ENCODE results near the gene SMIM1.

The SMIM1 gene

GRCh38 chr1:3790500-3790923 is 18.0 kb downstream of the SMIM1 start:
- no peak overlapping the region for H2AFZ ChIP-seq (ENCODE audit: low read depth, low read length)
- H3K9me3 ChIP-seq (ENCODE audit: insufficient read depth, low read length), result no peaks in the 10 kb centered on the region
- no peak overlapping the region for H3K9ac ChIP-seq (ENCODE audit: low read length)
- peaks cover 14% of the 10 kb centered on the region for H3K4me1 ChIP-seq (ENCODE audit: low read length)
- H3K36me3 ChIP-seq (replicated peaks; ENCODE audit: low read depth, low read length), result peaks cover 7% of the 10 kb centered on the region
- H3K79me2 ChIP-seq (ENCODE audit: low read length), result peaks cover 55% of the 10 kb centered on the region
- no peak overlapping the region for H3K4me3 ChIP-seq (ENCODE audit: low read length)
- H4K20me1 ChIP-seq (ENCODE audit: insufficient read depth, low read length), result peaks cover 13% of the 10 kb centered on the region; the same call in 1 of the 2 replicates
- TF ChIP-seq CTCF (IDR thresholded peaks at IDR 0.05; ENCODE audit: low read depth, low read length) (no peak), EZH2phosphoT487 (IDR thresholded peaks at IDR 0.05; ENCODE audit: low read depth) (no peak)
- no peaks in the 10 kb centered on the region for H3K27me3 ChIP-seq (ENCODE audit: low read depth, low read length)
- H3K27ac ChIP-seq (ENCODE audit: low read length), result no peak overlapping the region
- no peak overlapping the region for H3K4me2 ChIP-seq (ENCODE audit: low read length)

GRCh38 chr1:3790952-3791351 is 18.4 kb downstream of the SMIM1 start:
- Histone ChIP-seq H3K27ac (ENCODE audit: low read length) (no peak overlapping the region), H3K27me3 (ENCODE audit: low read depth, low read length) (no peaks in the 10 kb centered on the region), H4K20me1 (ENCODE audit: insufficient read depth, low read length) (peaks cover 13% of the 10 kb centered on the region; the same call in 1 of the 2 replicates), H3K36me3 (replicated peaks; ENCODE audit: low read depth, low read length) (peaks cover 7% of the 10 kb centered on the region), H3K4me3 (ENCODE audit: low read length) (no peak overlapping the region), H3K79me2 (ENCODE audit: low read length) (peaks cover 60% of the 10 kb centered on the region), H3K9ac (ENCODE audit: low read length) (no peak overlapping the region), H2AFZ (ENCODE audit: low read depth, low read length) (no peak overlapping the region), H3K4me2 (ENCODE audit: low read length) (no peak overlapping the region), H3K4me1 (ENCODE audit: low read length) (peaks cover 14% of the 10 kb centered on the region), H3K9me3 (ENCODE audit: insufficient read depth, low read length) (no peaks in the 10 kb centered on the region)
- TF ChIP-seq CTCF (IDR thresholded peaks at IDR 0.05; ENCODE audit: low read depth, low read length) (no peak), EZH2phosphoT487 (IDR thresholded peaks at IDR 0.05; ENCODE audit: low read depth) (no peak)

GRCh38 chr1:3795453-3796214 is 23.1 kb downstream of the SMIM1 start:
- no peaks in the 10 kb centered on the region for H4K20me1 ChIP-seq (ENCODE audit: insufficient read depth, low read length)
- TF ChIP-seq EZH2phosphoT487 (IDR thresholded peaks at IDR 0.05; ENCODE audit: low read depth) (no peak), CTCF (IDR thresholded peaks at IDR 0.05; ENCODE audit: low read depth, low read length) (no peak)
- H3K27ac ChIP-seq (ENCODE audit: low read length), result no peak overlapping the region
- H3K27me3 ChIP-seq (ENCODE audit: low read depth, low read length), result no peaks in the 10 kb centered on the region
- H2AFZ ChIP-seq (ENCODE audit: low read depth, low read length), result no peak overlapping the region
- H3K36me3 ChIP-seq (replicated peaks; ENCODE audit: low read depth, low read length), result no peaks in the 10 kb centered on the region
- peaks cover 17% of the 10 kb centered on the region for H3K4me1 ChIP-seq (ENCODE audit: low read length)
- H3K9ac ChIP-seq (ENCODE audit: low read length), result peak overlapping the region; percentile 85
- H3K9me3 ChIP-seq (ENCODE audit: insufficient read depth, low read length), result 0 out of 2 replicates have a peak, but pooled peaks cover 3% of the 10 kb centered on the region
- H3K4me2 ChIP-seq (ENCODE audit: low read length), result peak overlapping the region; percentile 82
- peaks cover 43% of the 10 kb centered on the region for H3K79me2 ChIP-seq (ENCODE audit: low read length)
- peak overlapping the region; percentile 96 for H3K4me3 ChIP-seq (ENCODE audit: low read length)

GRCh38 chr1:3796215-3797061 is 23.9 kb downstream of the SMIM1 start, which contains the start of gene LRRC47:
Gene LRRC47, minus strand, starts transcription at chr1:3796498. Its CDS starts 22 bp downstream, at chr1:3796476.
- no peaks in the 10 kb centered on the region for H3K36me3 ChIP-seq (replicated peaks; ENCODE audit: low read depth, low read length)
- H3K9ac ChIP-seq (ENCODE audit: low read length), result peak within 1 kb of the TSS; percentile 85
- H3K4me3 ChIP-seq (ENCODE audit: low read length), result peak within 1 kb of the TSS; percentile 96
- peaks cover 25% of the 10 kb centered on the region for H3K4me1 ChIP-seq (ENCODE audit: low read length)
- peak within 1 kb of the TSS; percentile 93 for H2AFZ ChIP-seq (ENCODE audit: low read depth, low read length)
- no peaks in the 10 kb centered on the region for H4K20me1 ChIP-seq (ENCODE audit: insufficient read depth, low read length)
- H3K4me2 ChIP-seq (ENCODE audit: low read length), result peak within 1 kb of the TSS; percentile 90
- TF ChIP-seq EZH2phosphoT487 (IDR thresholded peaks at IDR 0.05; ENCODE audit: low read depth), result no peak
- no peak for TF ChIP-seq CTCF (IDR thresholded peaks at IDR 0.05; ENCODE audit: low read depth, low read length)
- no peaks in the 10 kb centered on the region for H3K27me3 ChIP-seq (ENCODE audit: low read depth, low read length)
- H3K79me2 ChIP-seq (ENCODE audit: low read length), result peaks cover 43% of the 10 kb centered on the region
- H3K27ac ChIP-seq (ENCODE audit: low read length), result peak within 1 kb of the TSS; percentile 32; the same call in 1 of the 2 replicates
- H3K9me3 ChIP-seq (ENCODE audit: insufficient read depth, low read length), result 0 out of 2 replicates have a peak, but pooled peaks cover 3% of the 10 kb centered on the region

Measured in OCI-LY3 (cell line).